Stimulated activated naive CD8-positive, alpha-beta T cell treated with anti-CD3 and anti-CD28 coated beads, Interleukin-15, Interleukin-2, amounts not matched to agents 100 U/mL and 50 U/mL, for 24 hours (primary cell): ENCODE data around the gene USP7.
"Not testable (repeated sequence)": the region's sequence is repeated elsewhere in the genome, so short reads cannot be mapped to it uniquely, and the experiment has no call there.

ENCODE experiments used
- ATAC-seq: fragments of 150-1000 bp; cut with Tn5 transposase; one replicate; pipeline ENCODE4 v1.10.0; 2021
- DNase-seq: peaks from one replicate; pipeline ENCODE4 v3.0.0; 2021

Gene USP7

GRCh38 chr16:8963821-8964441, at the start of gene USP7:
Gene USP7 (minus strand): TSS chr16:8963906. CDS start chr16:8963285, 621 bp downstream.
- ATAC-seq = peak; percentile 94
- peak; percentile 95 for DNase-seq

- DNase-seq (no peak), ATAC-seq (no peak)
Measured at GRCh38 chr16:9013508-9013864, 49.8 kb upstream of the USP7 start.

- no peak for ATAC-seq
- peak; percentile 23 for DNase-seq
Measured at GRCh38 chr16:9012848-9013507, 49.3 kb upstream of the USP7 start.

GRCh38 chr16:9012330-9012729, 48.6 kb upstream of the USP7 start:
- no peak for ATAC-seq
- no peak for DNase-seq

- DNase-seq = peak; percentile 80
- ATAC-seq = peak; percentile 91
Measured at GRCh38 chr16:9008601-9009260, 45.0 kb upstream of the USP7 start.

GRCh38 chr16:9007177-9007794, 43.6 kb upstream of the USP7 start:
- DNase-seq (no peak), ATAC-seq (no peak)

DNA sequence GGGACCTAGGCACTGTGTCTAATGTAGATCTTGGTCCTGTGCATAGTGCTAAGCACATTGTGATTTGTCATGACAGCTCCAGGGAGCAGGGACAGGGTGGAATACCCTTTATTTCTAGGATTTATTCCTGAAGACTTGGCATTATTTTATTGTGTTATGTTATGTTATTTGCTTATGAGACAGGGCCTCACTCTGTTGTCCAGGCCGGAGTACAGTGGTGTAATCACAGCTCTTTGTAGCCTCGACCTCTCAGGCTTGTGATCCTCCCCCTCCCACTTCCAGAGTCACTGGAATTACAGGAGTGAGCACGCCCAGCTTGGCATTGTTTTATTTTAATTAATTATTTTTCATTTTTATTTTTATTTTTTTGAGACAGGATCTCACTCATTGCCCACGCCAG, 40.5 kb upstream of the USP7 start:
- DNase-seq (no peak), ATAC-seq (no peak)

DNA sequence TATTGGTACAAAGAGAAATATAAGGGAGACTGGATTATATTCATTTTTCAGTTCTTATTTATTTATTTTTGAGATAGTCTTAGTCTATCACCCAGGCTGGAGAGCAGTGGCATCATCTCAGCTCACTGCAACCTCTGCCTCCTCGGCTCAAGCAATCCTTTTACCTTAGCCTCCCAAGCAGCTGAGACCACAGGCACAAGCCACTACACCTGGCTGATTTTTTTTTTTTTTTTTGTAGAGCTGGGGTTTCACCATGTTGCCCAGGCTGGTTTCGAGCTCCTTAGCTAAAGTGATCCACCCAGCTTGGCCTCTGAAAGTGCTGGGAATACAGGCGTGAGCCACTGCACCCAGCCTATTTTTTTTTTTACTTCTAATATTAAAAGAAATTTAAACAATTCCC, 40.1 kb upstream of the USP7 start:
- no peak for DNase-seq
- no peak for ATAC-seq

GRCh38 chr16:9003322-9003721, 39.6 kb upstream of the USP7 start:
- ATAC-seq (no peak), DNase-seq (no peak)

DNA sequence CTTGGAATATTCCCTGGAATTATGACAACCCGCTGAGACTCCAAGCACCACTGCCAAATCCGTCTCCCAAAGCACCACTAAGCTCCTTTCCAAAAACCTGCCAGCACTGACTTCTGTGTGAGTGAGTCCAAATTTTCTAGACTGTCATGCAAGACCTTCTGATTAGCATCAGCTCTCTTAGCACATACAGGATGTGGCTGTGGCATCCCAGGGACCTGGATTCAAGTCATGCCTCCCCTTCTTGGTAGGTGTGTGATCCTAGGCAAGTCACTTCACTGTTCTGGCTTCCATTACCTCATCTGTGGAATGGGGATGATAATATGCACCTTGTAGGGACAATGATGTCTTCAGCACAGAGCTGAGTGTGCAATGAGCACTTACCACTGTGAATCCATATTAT, 38.3 kb upstream of the USP7 start:
- DNase-seq (no peak), ATAC-seq (peak; percentile 32)

DNA sequence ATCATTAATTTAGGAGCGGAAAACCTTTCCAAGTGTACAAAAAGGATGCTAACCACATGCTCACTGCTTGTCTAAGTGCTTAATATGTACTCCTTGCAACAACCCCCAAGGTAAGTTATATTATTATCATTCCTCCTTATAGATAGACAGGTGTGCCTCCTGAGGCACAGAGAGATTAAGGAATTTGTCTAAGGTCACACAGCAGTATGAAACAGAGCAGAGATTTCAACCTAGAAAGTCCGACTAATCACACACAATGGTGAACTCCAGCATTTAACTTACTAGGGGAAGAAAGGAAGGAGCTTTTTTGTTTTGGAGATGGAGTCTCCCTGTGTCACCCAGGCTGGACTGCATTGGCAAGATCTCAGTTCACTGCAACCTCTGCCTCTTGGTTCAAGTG, 37.0 kb upstream of the USP7 start:
- ATAC-seq (no peak), DNase-seq (no peak)

DNA sequence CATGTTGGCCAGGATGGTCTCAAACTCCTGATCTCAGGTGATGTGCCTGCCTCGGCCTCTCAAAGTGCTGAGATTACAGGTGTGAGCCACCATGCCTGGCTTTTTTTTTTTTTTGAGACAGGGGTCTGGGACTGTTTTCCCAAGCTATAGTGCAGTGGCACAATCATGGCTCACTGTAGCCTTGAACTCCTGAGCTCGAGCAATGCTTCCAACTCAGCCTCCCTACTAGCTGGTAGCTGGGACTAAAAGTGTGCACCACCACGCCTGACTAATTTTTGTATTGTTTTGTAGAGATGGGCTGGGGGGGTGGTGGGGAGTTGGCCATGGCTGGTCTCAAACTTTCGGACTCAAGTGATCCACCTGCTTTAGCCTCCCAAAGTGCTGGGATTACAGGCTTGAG, 36.1 kb upstream of the USP7 start:
- ATAC-seq = no peak

DNA sequence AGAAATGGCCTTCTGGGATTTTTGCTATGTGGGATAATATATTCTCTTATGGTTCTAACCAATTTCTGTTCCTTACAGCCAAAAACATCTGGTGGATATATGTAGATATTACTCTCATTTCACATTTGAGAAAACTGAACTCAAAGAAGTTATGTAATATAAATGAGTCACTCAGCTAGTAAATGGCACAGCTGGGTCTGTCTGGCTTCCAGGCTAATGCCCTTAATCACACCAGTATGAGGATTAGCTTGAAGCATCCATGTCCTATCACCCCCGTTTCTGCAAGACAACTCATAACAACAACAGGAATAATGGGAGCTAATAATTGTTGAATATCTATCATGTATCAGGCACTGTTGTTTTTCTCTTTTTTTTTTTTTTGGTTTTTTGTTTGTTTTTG, 34.4 kb upstream of the USP7 start:
- no peak for DNase-seq
- no peak for ATAC-seq

More for the DNA sequence above, 36.1 kb upstream of the USP7 start:
- DNase-seq = no peak

GRCh38 chr16:8996891-8997290, 33.2 kb upstream of the USP7 start:
- ATAC-seq = no peak
- no peak for DNase-seq

GRCh38 chr16:8990445-8990844, 26.7 kb upstream of the USP7 start:
- ATAC-seq (no peak), DNase-seq (no peak)

DNA sequence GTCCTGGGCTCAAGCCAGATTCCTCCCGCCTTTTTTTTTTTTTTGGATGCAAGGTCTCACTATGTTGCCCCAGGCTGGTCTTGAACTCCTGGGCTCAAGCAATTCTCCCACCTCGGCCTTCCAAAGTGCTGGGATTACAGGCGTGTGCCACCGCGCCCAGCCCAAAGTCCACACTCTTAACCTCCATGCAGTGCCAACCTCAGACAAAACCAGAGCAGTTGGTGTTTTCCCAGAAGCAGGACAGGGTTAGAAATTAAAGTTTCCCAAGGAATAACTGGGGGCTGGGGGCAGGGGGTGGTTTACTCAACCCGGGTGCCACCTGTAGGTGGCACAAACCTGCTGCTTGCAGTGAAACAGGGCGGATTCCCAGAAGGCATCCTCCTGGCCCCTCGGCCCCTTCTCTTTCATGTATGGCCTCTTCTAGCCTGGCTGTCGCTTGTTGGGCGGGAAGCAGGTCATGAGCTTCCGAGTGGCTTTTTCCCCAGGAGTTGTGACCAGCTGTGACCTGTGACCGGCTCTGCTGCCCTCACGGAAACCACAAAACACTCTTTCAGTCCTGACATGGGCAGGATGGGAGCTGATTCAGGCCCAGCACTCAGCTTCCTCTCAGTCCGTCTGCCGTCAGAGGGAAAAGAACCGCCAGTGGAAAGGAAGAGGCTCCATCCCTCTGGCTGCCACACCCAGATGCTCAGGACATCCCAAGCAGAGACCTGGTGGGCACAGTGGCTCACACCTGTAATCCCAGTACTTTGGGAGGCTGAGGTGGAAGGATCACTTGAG, 25.6 kb upstream of the USP7 start:
- no peak for DNase-seq
- no peak for ATAC-seq

DNA sequence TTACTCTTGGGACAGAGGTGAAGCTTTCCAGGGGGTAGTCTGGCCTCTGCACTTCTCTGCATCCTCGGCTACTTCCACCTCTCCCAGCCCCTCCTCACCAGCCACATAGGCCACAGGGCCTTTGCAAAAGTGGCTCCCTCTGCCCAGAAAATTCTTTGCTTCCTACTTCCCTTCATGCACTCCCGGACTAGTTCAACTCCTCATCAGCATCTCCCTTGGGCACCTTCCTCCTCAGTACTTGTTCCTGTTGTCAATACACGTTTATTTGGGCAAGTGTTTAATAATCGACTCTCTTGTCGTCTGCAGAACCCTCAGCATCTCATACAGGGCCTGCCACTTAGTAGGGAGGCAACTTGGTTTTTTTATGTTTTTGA, 23.1 kb upstream of the USP7 start:
- DNase-seq (no peak), ATAC-seq (no peak)

- ATAC-seq = no peak
Measured at GRCh38 chr16:8986111-8986510, 22.4 kb upstream of the USP7 start.

GRCh38 chr16:8982816-8983215, 19.1 kb upstream of the USP7 start:
- no peak for ATAC-seq

More at GRCh38 chr16:8986111-8986510, 22.4 kb upstream of the USP7 start:
- DNase-seq = no peak

GRCh38 chr16:8981901-8982300, 18.2 kb upstream of the USP7 start:
- ATAC-seq, DNase-seq: not testable (repeated sequence)

More at GRCh38 chr16:8982816-8983215, 19.1 kb upstream of the USP7 start:
- DNase-seq = no peak

DNA sequence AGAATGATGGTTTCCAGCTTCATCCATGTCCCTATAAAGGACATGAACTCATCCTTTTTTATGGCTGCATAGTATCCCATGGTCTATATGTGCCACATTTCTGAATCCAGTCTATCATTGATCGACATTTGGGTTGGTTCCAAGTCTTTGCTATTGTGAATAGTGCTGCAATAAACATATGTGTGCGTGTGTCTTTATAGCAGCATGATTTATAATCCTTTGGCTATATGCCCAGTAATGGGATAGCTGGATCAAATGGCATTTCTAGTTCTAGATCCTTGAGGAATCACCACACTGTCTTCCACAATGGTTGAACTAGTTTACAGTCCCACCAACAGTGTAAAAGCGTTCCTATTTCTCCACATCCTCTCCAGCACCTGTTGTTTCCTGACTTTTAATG, 12.5 kb upstream of the USP7 start:
- not testable (repeated sequence) for ATAC-seq, DNase-seq

GRCh38 chr16:8975039-8975438, 11.3 kb upstream of the USP7 start:
- DNase-seq = no peak
- no peak for ATAC-seq
